Colonic mucosa (tissue), 4 donors: Measurements from ENCODE around the gene CX3CL1. TPM values are rescaled to one million over a fixed set of nuclear protein-coding genes. Genes with fewer than 3 reads are reported as not detected.

ENCODE experiments used
- DNase-seq: peaks from one replicate; pipeline ENCODE4 v3.0.0-alpha.2; 2020
- H3K27ac ChIP-seq: fragments of 200-600 bp; one replicate; pipeline ENCODE4 v1.8.0; 2021
- H3K27me3 ChIP-seq: fragments of 200-600 bp; one replicate; pipeline ENCODE4 v1.8.0; 2021
- H3K36me3 ChIP-seq: fragments of 200-600 bp; one replicate; pipeline ENCODE4 v1.8.0; 2021
- H3K4me1 ChIP-seq: fragments of 200-600 bp; one replicate; pipeline ENCODE4 v1.8.0; 2021; ENCODE audit warnings: mild to moderate bottlenecking
- H3K4me3 ChIP-seq: fragments of 200-600 bp; one replicate; pipeline ENCODE4 v1.8.0; 2021
- H3K9ac ChIP-seq, 2 donors: one replicate each; pipeline ENCODE4 v1.7.0; 2013; ENCODE audit warnings: control low read depth in 2 of 2, low read depth in 2 of 2, low read length in 2 of 2
- H3K9me3 ChIP-seq: fragments of 200-600 bp; one replicate; pipeline ENCODE4 v1.8.0; 2021
- intact Hi-C: fragments of 100-400 bp; cut with DNase I; formaldehyde crosslinking; loops from one replicate; pipeline ENCODE4 v1.14.1; 2022
- total RNA-seq, 2 donors: library from RNA; stranded (reverse); fragmentation: NEBNext Ultra II Directional in 1 of 2; extraction: Animal tissue kit (Norgen Biotek cat#: 25700) in 1 of 2; gene quantifications; one replicate each; pipeline ENCODE4 v1.2.1, GENCODE V29; 2021
- TF ChIP-seq, protein P1 (sequence below): fragments of 200-600 bp; IDR thresholded peaks from one replicate; pipeline ENCODE4 v1.8.0; 2022; ENCODE audit warnings: antibody characterized with exemption, mild to moderate bottlenecking
- donor health status: healthy.
- donor health status: DM: no; HTN: no; CAD: no.
- donor health status: DM: no; HTN: no; CAD: no.

Gene CX3CL1
- total RNA-seq, 2 donors from 2014 or later = 1.8 to 4.6 TPM

DNA sequence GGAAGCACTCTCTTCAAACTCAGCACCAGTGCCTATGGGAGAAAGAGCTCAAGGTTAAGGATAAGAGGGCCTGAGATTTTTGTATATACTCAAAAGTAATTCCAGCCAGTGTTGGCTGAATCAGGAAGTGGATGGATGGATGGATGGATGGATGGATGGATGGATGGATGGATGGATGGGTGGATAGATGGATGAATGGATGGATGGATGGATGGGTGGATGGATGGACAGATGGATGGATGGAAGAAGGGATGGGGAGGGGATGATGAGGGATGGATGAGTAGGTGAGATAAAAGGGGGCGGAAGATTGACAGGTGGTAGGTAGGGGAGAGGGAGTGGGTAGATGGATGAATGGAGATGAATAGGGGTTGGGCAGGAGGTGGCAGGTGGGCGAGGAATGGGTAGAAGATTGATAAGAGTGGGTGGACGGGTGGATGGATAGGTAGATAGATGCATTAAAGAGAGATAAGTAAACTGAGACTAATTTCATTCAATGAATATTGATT, 4.1 kb downstream of the CX3CL1 start:
- Histone ChIP-seq H3K36me3 (no peaks in the 10 kb centered on the region), H3K27me3 (no peaks in the 10 kb centered on the region), H3K4me1 (no peaks in the 10 kb centered on the region), H3K4me3 (no peak overlapping the region), H3K9ac (no peak overlapping the region), H3K9me3 (no peaks in the 10 kb centered on the region), H3K27ac (no peak overlapping the region)
- intact Hi-C loops = no loop called here
- no peak for DNase-seq
- TF ChIP-seq, protein P1, sequence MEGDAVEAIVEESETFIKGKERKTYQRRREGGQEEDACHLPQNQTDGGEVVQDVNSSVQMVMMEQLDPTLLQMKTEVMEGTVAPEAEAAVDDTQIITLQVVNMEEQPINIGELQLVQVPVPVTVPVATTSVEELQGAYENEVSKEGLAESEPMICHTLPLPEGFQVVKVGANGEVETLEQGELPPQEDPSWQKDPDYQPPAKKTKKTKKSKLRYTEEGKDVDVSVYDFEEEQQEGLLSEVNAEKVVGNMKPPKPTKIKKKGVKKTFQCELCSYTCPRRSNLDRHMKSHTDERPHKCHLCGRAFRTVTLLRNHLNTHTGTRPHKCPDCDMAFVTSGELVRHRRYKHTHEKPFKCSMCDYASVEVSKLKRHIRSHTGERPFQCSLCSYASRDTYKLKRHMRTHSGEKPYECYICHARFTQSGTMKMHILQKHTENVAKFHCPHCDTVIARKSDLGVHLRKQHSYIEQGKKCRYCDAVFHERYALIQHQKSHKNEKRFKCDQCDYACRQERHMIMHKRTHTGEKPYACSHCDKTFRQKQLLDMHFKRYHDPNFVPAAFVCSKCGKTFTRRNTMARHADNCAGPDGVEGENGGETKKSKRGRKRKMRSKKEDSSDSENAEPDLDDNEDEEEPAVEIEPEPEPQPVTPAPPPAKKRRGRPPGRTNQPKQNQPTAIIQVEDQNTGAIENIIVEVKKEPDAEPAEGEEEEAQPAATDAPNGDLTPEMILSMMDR = no peak

DNA sequence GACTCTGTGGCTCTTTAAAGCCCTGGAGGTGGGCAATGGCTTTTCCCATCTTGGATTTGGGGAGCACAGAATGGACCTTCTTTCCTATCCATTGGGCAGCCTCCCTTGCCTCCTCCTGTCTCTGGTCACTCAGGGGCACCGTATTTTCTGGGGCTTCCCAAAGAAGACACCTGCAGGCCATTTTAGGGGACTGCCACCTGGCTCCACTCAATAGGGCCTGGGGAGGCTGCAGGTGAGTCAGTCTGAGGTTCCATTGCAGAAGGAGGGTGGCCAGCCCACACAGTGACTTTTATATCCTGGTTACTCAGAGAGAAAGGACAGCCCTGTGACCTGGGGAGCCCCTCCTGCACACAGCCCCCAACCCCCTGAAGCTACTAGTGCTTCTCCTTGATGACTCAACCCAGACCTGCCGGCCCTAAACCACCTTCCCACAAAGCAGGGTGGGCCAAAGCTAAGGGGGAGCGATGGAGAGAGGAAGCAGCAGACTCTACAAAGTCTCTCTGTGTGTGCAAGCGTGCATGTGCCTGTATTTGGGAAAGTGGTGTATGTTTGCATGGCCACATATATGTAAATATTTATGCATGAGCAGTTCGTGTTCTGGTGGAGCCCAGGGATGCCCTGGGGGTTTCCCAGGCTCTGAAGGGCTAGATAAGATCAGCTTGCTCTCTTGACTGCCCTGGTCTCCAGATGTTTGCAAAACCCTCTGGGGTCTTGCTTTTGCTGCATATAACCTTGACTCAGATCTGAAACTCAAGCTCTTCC, 5.0 kb downstream of the CX3CL1 start:
- no peak overlapping the region for H3K9ac ChIP-seq

DNA sequence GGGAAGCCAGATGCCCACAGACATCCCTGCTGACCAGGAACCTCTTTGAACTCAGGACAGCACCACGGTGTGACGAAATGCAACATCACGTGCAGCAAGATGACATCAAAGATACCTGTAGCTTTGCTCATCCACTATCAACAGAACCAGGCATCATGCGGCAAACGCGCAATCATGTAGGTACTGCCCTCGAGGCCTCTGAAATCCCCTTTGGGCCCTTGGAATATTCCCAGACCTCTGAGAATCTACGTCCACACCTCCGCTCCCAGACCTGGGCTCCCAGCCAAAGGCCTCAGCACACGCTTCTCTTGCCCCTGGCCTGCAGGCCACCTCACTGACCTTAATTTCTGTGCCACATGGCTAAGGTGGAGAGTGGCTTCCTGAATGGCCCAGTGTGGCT, 7.3 kb downstream of the CX3CL1 start:
- TF ChIP-seq, protein P1 = no peak
- no peak overlapping the region for H3K4me3 ChIP-seq
- no peaks in the 10 kb centered on the region for H3K36me3 ChIP-seq
- no peaks in the 10 kb centered on the region for H3K9me3 ChIP-seq
- no peaks in the 10 kb centered on the region for H3K27me3 ChIP-seq
- DNase-seq = no peak
- H3K9ac ChIP-seq = no peak overlapping the region
- H3K4me1 ChIP-seq = peaks cover 9% of the 10 kb centered on the region
- intact Hi-C loops = no loop called here
- no peak overlapping the region for H3K27ac ChIP-seq

More for the DNA sequence above, 5.0 kb downstream of the CX3CL1 start:
- TF ChIP-seq, protein P1 = no peak
- DNase-seq = no peak
- H3K27me3 ChIP-seq = no peaks in the 10 kb centered on the region
- intact Hi-C loops = no loop called here
- H3K36me3 ChIP-seq = no peaks in the 10 kb centered on the region
- no peak overlapping the region for H3K4me3 ChIP-seq
- H3K4me1 ChIP-seq = no peaks in the 10 kb centered on the region
- no peak overlapping the region for H3K27ac ChIP-seq
- no peaks in the 10 kb centered on the region for H3K9me3 ChIP-seq

DNA sequence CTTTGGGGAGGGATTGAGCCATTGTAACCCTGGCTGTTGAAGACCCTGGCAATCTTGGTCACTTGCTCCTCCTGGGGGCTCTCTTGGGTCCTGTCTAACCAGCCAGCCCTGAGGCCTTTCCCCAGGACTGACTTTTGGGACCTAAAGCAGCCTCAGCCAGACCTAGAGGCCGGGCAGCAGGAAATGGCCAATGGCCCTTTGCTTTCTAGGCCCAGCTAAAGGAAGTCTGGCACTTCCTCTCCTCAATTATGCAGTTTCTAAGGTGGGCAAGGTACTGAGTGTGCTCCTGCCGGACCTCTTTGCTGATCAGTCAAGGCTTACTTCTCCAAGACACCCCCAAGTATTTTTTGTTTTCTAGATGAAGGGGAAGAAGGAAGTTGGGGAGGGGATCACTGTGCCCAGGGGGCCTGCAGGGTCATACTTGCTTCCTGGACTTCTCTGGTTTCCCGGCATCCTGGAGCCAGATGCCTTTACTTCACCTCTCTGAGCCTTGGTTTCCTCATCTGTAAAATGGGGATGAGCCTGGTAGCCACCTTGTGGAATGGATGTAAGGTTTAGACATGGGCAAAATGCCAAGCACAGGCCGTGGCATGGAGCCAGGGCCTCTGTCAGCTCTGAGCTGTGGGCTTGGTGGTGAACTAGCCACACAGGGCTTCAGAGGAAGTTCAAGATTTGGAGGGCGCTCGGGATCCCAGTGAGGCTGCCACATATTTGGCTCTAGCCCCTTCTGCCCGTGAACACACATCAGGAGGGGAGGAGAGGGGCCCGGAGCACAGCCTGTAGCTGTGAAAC, 8.6 kb downstream of the CX3CL1 start:
- Histone ChIP-seq H3K9me3 (no peaks in the 10 kb centered on the region), H3K9ac (no peak overlapping the region), H3K27ac (no peak overlapping the region), H3K27me3 (no peaks in the 10 kb centered on the region), H3K36me3 (no peaks in the 10 kb centered on the region), H3K4me3 (no peak overlapping the region), H3K4me1 (peaks cover 11% of the 10 kb centered on the region)
- intact Hi-C loops = no loop called here
- TF ChIP-seq, protein P1 = no peak
- DNase-seq = no peak

DNA sequence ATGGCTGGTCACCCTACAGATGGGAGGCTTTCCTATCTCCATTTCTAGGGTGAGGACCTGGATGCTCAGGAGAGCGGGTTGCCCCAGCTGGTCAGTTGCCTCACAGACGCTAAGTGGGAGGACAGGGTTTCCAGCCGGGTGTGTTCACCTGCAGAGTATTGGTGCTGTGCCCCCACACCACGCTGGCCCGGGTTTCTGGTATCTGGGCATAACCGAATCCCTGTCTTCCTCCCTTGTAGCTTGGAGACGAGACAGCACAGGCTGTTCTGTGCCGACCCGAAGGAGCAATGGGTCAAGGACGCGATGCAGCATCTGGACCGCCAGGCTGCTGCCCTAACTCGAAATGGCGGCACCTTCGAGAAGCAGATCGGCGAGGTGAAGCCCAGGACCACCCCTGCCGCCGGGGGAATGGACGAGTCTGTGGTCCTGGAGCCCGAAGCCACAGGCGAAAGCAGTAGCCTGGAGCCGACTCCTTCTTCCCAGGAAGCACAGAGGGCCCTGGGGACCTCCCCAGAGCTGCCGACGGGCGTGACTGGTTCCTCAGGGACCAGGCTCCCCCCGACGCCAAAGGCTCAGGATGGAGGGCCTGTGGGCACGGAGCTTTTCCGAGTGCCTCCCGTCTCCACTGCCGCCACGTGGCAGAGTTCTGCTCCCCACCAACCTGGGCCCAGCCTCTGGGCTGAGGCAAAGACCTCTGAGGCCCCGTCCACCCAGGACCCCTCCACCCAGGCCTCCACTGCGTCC, 9.7 kb downstream of the CX3CL1 start:
- no peaks in the 10 kb centered on the region for H3K36me3 ChIP-seq
- TF ChIP-seq, protein P1 = no peak
- no peaks in the 10 kb centered on the region for H3K9me3 ChIP-seq
- no peaks in the 10 kb centered on the region for H3K27me3 ChIP-seq
- no peak overlapping the region for H3K27ac ChIP-seq
- no peak for DNase-seq
- no peak overlapping the region for H3K4me3 ChIP-seq
- H3K4me1 ChIP-seq = peaks cover 11% of the 10 kb centered on the region
- no peak overlapping the region for H3K9ac ChIP-seq
- intact Hi-C loops = no loop called here
